Esophagus squamous epithelium (tissue), 4 donors: ENCODE data around the gene SCAI.

Source experiments
- POLR2A ChIP-seq, 4 donors: fragments of 450-650 bp; IDR thresholded peaks; one replicate each; pipeline ENCODE4 v1.6.1; 2017; ENCODE audit warnings: antibody characterized with exemption in 4 of 4, mild to moderate bottlenecking in 4 of 4, moderate library complexity in 3 of 4
- TF ChIP-seq, protein P1 (sequence below), 6 experiments: fragments of 450-650 bp in 4 of 6; fragments of 200-600 bp in 2 of 6; sonication (generic) in 2 of 6; IDR thresholded peaks; one replicate each; pipeline ENCODE4 v1.5.1; 2016 to 2019; ENCODE audit warnings: antibody characterized with exemption in 6 of 6, mild to moderate bottlenecking in 4 of 6, moderate library complexity in 4 of 6

DNA sequence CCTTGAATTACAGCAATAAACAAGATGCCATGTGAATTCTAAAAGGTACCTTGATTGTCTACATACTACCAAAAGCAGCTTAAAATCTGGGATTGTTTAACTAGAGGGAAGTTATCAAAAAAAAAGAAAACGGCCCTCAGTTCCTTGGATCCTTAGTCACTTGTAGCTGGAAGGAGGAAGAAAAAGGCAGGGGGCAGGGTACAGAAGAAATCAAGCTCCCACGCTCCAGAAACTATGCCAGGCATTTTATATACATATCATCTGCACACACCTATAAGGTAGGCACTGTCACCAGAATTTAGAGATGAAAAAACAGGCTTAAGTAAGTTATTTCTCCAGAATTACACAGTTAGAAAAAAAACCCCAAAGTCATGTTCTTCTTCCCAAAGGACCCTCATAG, 63.4 kb downstream of the SCAI start:
- TF ChIP-seq, protein P1, sequence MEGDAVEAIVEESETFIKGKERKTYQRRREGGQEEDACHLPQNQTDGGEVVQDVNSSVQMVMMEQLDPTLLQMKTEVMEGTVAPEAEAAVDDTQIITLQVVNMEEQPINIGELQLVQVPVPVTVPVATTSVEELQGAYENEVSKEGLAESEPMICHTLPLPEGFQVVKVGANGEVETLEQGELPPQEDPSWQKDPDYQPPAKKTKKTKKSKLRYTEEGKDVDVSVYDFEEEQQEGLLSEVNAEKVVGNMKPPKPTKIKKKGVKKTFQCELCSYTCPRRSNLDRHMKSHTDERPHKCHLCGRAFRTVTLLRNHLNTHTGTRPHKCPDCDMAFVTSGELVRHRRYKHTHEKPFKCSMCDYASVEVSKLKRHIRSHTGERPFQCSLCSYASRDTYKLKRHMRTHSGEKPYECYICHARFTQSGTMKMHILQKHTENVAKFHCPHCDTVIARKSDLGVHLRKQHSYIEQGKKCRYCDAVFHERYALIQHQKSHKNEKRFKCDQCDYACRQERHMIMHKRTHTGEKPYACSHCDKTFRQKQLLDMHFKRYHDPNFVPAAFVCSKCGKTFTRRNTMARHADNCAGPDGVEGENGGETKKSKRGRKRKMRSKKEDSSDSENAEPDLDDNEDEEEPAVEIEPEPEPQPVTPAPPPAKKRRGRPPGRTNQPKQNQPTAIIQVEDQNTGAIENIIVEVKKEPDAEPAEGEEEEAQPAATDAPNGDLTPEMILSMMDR (IDR thresholded peaks at IDR 0.05), result no peak
- no peak for TF ChIP-seq POLR2A (IDR thresholded peaks at IDR 0.05)
